ENCODE measurements around the gene PMEPA1.

DNA sequence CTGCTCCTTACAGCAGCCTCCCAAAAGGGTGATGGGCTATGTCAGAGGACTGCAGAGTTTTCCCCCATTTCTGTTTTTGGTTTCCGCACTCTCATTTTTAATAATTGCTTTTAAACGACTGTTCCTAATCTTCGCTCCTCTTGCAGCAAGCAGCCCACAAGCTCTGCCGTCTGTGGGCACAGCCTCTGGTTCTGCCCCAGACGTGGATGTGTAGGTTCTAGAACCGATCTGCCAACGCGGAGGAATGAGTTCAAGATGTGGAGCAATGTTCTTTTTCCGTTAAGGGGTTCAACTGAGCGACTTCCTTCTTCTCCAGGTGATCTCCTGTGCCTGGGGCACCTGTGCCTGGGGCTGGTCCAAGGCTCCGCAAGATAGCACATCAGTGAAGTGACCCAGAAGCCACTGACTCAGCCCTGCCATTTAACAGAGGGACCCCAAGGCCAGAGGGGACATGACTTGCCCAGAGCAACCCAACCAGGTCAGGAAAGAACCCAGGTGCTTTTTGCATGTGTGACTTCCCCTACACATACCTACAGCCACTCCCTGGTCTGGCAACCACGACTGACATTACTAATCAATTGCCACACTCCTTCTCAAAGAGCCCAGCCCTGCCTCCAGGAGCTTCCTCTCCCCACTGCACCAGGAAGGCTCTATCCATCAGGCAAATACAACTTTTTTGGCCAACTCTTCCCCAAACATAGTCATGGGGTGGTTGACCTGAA, 22.7 kb downstream of the PMEPA1 start:
- TF ChIP-seq JUNB (IDR thresholded peaks at IDR 0.05; ENCODE audit: unreplicated experiment) (no peak), CTCF (conservative IDR thresholded peaks at IDR 0.05; ENCODE audit: low read depth in 2 of 2) (no peak), POLR2AphosphoS5 (IDR thresholded peaks at IDR 0.05; ENCODE audit: low read depth) (no peak), EZH2 (IDR thresholded peaks at IDR 0.05; ENCODE audit: low read depth, unreplicated experiment) (no peak)

Data from GM23338 (cell line).